ENCODE measurements around the gene TBXAS1.

GRCh38 chr7:139896831-139897230 lies 67.8 kb downstream of the TBXAS1 start:
- no peak for TF ChIP-seq CTCF (IDR thresholded peaks at IDR 0.05)
- TF ChIP-seq POLR2A (IDR thresholded peaks at IDR 0.05), result no peak
